ENCODE data around the gene NIM1K. TPM values are rescaled to one million over a fixed set of nuclear protein-coding genes. Genes with fewer than 3 reads are reported as not detected.
"Not testable (repeated sequence)": the region's sequence is repeated elsewhere in the genome, so short reads cannot be mapped to it uniquely, and the experiment has no call there.

NIM1K gene
- total RNA-seq = 0.13 TPM in 1 of 2 replicates, not detected in the other

DNA sequence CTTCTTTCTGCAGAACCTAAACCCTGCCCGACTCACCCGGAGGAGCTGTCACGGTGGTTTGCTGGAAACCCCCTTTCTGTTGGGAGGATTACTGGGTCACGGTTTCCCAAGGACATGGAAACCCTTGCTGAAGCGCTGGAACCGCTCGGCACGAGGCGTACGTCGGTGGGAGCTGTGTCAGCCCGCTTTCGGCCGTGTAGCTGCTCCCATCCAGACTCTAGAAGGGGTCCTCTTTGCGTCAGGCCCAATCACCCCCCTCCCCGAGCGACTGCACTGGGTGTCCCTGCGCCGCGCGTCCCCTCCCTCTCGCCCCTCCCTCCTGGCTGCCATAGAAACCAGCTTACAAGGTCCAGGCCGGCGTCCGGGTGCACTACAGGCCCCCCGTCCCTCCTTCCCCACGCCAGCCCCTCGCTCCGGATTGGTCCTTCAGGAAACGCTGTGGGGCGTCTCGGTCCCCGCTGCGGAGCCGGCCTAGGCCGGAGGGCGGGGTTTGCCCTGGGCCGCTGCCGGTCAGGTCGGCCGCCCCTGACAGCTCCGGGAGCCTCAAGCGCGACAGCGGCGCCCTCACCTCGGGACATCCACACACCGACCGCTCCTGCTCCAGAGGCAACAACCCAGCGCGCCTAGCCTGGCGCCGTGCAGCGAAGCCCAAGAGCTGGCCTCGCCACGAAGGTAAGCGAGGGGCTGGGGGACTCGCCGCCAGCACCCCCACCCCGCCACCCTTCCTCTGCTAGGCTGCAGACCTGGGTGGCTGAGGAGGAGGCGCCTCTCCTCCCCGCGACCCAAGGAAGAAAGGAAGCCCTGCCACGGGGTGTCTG lies at the start of gene NIM1K:
NIM1K (plus strand) TSS at position 486 of the 818 bp plus-strand sequence. CDS start 53,551 bp downstream, outside the sequence.
- peak in 1 of 2 donors; percentile 42 for DNase-seq (ENCODE audit: low read depth in 2 of 2)

DNA sequence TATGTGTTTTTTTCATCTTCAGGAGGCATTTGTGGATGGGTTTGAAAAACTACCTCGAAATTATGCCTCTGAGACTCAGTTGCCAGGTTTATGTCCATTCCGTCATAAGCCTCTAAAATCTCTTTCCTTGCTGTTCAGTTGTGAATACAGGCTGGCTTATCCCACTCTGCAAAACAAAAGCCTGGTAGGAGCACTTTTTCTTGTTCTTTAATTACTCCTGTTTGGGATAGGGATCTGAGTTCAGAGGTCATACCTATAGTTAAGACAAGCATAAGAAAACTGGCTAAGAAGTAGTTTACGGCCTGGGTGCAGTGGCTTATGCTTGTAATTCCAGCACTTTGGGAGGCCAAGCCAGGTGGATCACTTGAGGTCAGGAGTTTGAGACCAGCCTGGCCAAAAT lies 47.0 kb upstream of the NIM1K start:
- no peak for DNase-seq (ENCODE audit: low read depth in 2 of 2)

DNA sequence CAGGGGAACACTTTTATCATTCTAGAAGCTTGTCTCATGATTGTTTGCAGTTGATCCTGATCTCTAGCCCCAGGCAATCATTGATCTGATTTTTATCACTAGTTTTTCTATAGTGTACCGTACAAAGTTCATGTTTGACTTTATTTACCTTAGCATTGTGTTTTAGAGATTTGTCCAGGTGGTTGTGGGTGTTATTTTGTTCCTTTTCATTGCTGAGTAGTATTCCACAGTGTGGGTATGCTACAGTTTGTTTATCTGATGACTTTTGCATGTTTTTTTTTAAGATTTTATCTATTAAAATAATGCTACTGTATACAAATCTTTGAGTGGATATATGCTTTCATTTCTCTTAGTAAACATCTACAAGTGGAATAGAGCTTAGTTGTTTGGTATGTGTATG lies 45.1 kb upstream of the NIM1K start:
- no peak for DNase-seq (ENCODE audit: low read depth in 2 of 2)

DNA sequence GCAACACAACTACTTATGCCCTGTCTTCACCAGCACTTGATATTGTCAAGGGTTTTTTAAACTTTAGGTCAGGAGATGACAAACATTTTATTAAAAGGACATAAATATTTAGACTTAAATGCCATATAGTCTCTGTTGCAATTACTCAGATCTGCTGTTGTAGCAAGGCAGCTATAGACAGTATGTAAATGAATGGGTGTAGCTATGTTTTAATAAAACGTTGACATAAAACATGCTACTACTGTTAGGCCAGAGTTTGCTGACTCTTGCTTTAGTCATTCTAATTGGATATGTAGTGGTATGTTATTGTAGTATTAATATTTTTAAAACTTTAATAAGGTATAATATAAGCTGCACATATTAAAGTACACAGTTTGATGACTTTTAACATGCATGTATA lies 43.6 kb upstream of the NIM1K start:
- DNase-seq (ENCODE audit: low read depth in 2 of 2) = no peak

DNA sequence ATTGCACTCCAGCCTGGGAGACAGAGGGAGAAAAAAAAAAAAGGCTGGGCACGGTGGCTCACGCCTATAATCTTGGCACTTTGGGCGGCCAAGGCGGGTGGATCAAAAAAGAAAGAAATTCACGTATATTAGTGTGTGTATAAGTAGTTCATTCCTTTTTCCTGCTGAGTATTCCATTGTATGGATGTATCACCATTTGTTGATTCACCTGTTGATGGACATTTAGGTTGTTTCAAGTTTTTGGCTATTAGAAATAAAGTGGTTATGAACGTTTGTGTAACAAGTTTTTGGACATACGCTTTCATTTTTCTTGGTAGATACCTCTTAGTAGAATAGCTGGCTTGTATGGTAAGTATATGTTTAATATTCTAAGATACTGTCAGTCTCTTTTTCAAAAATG lies 42.8 kb upstream of the NIM1K start:
- no peak for DNase-seq (ENCODE audit: low read depth in 2 of 2)

DNA sequence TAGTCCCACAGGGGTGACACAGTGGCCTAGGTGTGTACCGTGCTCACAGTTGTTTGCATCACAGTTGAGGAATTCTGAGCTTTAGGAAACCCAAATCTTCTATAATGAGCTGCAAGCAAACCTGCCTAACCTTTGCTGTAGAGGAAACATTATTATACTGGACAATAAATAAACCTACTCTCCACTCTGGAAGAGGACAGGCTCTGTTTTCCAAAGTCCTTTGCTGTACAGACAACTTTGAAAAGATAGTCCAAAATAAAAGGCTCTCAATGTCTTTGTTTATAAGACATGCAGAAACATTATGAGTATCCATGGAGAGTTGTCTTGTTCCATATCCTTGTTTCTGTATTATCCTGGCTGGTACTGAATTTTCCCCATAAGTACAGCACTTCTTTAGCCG lies 42.0 kb upstream of the NIM1K start:
- DNase-seq (ENCODE audit: low read depth in 2 of 2) = no peak

DNA sequence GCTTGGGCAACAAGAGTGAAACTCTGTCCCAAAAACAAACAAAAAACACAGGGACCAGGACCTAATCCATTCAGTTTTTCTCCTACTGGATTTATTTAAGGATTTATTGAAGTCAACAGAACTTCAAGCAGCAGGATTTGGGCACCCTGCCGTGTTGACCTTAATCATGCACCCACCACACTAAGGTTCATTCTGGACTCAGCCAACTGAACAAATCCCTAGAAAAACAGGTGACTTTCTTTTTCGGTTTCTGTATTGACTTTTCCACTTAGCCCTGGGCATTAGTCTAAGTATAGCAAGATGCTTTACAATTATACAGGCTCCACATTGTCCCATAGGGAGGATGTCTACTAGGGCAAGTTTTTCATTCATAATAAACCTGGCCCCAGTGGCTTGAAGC lies 41.3 kb upstream of the NIM1K start:
- no peak for DNase-seq (ENCODE audit: low read depth in 2 of 2)

DNA sequence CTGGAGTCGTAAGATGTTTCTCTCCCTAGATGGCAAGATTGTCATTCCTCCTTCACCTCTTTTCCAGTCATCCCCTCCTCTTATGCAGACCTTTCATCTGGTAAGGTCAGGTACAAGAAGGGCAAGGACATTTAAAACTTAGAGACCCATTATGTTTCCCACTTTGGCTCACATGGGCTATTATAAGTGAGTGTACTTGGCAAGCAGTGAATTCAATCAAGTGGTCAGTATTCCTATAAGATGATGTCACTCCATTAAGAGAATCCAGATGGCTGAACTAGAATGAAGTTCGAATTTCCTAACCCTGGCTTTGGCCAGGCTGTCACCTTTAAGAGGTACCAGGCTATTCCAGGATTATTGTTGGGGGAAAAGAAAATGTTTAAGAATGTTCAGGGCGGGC lies 39.1 kb upstream of the NIM1K start:
- DNase-seq (ENCODE audit: low read depth in 2 of 2) = no peak

DNA sequence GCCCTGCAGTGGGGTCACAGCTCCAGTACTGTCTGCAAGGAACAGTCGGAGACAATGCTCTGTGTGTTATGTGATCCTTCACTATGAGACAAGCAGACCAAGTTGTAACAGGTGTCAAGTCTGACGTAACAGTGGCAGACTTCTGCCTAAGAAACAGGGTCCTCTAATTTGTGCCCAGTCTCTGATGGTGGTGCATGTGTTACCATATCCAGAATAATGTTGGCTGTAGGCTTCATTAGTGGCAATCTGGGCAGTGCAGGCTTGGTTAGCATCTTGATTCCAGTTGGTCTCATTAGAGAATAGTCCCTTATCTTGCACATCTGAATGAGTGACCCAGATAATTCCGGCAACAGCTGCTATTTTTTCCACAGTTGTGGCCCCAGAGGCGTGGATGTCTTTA lies 37.6 kb upstream of the NIM1K start:
- no peak for DNase-seq (ENCODE audit: low read depth in 2 of 2)

DNA sequence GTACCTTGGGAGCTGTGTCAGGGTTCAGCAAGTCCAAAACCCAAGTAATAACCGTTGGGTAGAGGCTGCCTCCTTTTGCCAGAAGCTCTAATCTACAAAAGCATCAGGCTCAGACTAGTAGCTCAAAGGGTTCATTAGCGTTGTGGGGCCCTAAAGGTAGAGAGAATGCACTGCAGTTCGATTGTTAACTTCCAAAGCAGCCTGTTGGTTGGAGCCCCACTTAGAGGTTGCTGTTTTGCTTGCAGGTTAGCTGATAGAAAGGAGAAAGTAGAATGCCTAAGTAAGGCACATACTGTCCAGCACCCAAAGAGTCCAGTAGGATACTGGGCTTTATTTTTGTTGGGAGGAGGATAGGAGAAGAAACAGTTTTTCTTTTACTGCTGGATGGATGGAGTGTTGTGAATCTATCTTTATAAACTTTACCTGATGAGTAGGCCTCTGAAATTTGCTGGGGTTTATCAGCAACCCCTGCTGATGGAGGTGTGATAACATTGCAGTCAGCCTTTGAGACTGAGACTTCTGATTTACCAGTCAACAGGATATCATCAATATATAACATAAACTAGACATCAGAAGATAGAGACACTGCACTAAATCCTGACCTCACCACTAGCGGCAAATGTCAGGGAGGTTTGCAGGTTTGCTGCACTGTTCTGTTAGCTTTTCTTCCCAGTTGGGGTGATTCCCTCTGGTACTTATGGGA lies 36.5 kb upstream of the NIM1K start:
- DNase-seq (ENCODE audit: low read depth in 2 of 2) = no peak

DNA sequence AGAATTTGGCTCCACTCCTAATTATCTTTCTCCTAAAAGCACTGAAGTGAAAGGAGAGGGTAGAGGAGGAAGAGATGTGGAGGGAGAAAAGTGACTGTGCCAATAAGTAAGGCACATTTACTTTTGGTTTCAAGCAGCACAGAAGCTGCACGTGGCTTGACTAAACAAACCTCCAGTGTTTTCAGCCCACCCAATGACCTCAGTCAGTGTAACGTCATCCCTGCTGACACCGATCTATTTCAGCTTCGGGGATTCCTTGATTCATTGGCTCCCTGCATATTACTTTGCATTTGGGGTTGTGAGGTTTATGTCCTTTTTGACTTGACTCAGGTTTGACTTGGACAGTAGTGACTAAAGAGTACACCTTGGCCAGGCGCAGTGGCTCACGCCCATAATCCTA lies 35.6 kb upstream of the NIM1K start:
- no peak for DNase-seq (ENCODE audit: low read depth in 2 of 2)

DNA sequence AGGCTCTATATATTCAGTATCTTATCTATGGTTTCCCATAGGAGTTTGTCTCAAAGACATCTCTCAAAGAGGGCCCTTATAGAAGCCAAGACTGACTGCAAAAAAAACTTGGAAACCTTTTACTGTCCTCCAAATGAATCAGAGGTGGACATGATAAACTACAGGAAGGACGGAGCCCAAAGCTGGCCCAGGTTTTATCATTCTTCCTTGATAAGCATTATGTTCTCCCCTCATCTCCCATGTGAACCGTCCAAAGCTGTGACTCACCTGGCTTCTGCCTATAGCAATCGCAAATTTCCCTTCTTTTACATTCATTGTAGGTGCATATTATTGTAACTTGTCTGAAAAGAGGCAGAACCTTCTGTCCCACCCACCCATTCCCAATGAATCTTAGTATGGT lies 35.0 kb upstream of the NIM1K start:
- no peak for DNase-seq (ENCODE audit: low read depth in 2 of 2)

DNA sequence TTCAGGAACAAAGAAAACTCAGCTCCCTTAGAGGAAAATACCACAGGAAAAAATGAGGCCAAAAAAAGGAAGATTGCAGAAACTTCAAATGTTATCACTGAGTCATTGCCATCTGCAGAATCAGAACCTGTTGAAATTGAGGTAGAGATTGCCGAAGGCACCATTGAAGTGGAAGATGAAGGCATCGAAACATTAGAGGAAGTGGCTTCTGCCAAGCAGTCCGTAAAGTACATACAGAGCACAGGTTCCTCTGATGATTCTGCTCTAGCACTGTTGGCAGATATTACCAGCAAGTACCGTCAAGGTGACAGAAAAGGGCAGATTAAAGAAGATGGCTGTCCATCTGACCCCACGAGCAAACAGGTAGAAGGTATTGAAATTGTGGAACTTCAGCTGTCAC lies 30.8 kb upstream of the NIM1K start:
- DNase-seq (ENCODE audit: low read depth in 2 of 2) = no peak

DNA sequence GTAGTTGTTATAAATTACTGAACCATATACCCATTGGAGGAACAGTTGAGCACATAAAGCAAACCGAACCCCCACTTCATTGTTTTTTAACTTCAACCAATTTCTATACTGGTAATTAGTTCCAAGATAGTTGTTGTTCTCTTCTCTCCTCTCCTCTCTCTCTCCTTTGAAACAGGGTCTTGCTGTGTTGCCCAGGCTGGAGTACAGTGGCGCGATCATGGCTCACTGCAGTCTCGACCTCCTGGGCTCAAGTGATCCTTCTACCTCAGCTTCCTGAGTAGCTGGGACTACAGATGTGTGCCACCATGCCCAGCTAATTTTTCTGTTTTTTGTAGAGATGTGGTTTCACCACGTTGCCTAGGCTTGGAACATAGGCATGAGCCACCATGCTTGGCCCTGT lies 27.2 kb upstream of the NIM1K start:
- not testable (repeated sequence) for DNase-seq (ENCODE audit: low read depth in 2 of 2)

DNA sequence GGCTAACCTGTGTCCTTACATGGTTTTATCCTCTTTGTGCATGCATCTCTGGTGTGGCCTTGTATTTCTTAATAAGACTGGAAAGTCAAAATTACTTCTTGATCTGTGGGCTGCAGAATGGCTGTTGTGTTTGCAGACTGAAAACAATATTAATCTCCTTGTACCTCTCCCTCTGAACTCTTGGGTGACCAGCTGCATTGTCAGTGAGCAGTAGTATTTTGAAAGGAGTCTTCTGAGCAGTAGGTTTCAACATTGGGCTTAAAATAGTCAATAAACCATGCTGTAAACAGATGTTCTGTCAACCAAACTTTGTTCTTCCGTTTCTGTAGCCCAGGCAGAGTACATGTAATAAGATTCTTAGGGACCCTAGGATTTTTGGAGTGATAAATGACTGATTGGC lies 26.7 kb upstream of the NIM1K start:
- no peak for DNase-seq (ENCODE audit: low read depth in 2 of 2)

DNA sequence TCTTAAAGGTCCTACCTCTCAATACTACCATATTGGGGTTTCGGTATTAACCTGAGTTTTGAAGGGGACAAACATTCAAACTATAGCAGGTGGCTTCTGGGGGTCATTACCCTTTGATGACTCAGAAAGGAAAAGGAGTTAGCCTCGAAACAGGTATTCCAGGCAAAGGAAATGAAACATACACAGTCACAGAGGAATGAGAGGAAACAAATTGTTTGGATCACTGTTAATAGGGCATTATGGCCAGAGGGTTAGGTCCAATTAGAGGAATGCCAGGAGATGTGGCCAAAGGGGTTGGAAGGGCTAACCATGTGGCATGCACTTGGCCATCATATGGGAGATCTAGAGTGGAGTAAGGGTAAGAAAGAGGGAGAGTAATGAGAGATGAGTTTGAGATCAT lies 23.9 kb upstream of the NIM1K start:
- peak in 1 of 2 donors; percentile 30 for DNase-seq (ENCODE audit: low read depth in 2 of 2)

DNA sequence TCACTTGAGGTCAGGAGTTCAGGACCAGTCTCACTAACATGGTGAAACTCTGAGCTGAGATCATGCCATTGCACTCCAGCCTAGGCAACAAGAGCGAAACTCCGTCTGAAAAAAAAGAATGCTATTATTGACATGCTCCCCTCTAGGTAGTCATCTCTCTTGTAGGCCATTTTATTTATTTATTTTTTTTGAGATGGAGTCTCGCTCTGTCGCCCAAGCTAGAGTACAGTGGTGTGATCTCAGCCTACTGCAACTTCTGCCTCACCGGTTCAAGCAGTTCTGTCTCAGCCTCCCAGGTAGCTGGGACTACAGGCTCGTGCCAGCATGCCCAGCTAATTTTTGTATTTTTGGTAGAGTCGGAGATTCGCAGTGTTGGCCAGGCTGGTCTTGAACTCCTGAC lies 20.6 kb upstream of the NIM1K start:
- DNase-seq (ENCODE audit: low read depth in 2 of 2) = no peak

DNA sequence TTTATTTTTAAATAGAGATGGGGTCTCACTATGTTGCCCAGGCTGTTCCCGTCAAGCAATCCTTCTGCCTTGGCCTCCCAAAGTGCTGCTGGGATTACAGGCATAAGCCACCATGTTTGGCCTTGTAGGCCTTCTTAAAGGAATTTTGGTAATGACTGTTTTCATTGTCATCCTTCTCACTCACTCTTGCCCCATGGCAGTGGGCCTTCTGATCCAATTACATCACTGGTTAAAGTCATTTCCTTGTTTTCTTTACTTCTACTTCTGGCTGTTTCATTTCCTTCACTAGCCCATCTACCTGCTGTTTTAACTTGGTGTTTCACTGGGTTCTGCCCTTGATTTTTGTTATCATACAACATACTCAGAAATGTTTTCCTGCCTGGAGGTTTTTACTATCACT lies 20.1 kb upstream of the NIM1K start:
- DNase-seq (ENCODE audit: low read depth in 2 of 2) = no peak

DNA sequence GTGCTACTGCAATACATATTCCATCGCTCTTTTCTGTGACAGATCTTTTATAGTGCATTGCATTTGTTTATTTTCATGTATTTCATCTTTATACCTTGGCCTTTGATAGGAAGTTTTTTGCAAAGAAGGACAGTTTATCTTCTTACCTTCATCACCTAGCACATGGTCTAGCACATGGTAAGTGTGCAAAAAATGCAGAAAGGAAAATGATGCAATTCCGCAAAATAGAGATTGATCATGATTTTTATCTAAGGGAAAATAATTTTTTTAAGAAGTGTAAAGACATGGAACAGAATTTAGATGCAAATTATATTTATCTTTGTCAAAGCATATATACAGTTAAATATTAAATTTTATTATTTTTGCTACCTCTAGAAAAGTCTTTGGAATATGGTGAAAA lies 19.2 kb upstream of the NIM1K start:
- no peak for DNase-seq (ENCODE audit: low read depth in 2 of 2)

DNA sequence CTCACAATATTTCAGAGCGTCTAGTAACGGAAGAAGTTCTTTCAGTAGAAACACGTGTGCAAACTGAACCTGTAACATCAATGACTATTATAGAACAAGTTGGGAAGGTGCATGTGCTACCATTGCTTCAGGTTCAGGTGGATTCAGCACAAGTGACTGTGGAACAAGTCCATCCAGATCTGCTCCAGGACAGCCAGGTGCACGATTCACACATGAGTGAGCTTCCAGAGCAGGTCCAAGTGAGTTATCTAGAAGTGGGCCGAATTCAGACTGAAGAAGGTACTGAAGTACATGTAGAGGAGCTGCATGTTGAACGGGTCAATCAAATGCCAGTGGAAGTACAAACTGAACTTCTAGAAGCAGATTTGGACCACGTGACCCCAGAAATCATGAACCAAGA lies 17.4 kb upstream of the NIM1K start:
- DNase-seq (ENCODE audit: low read depth in 2 of 2) = no peak

DNA sequence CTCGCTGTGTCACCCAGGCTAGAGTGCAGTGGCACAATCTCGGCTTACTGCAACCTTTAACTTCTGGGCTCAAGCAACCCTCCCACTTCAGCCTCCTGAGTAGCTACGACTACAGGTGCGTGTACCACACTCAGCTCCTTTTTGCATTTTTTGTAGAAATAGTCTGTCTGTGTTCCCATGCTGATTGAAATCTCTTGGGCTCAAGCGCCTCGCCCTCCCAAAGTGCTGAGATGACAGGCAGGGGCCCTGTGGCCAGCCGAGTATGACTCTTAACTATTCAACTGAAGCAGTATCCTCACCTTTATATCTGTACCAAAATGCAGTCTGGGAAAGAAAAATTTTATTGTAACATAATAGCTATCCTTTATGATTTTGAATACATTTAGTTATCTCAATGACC lies 12.2 kb upstream of the NIM1K start:
- no peak for DNase-seq (ENCODE audit: low read depth in 2 of 2)

DNA sequence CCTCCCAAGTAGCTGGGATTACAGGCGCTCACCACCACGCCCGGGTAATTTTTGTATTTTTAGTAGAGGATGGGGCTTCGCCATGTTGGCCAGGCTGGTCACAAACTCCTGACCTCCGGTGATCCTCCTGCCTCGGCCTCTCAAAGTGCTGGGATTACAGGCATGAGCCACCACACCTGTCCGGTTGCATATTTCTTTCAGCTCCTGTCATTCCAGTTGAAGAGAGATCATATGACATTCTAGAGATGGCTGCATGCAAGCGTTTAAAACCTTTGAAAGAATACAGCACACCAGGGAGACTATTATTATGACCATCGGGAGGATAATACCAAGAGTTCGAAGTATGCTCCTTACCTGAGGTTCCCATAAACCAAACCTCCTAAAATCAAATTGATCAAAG lies 9.6 kb upstream of the NIM1K start:
- DNase-seq (ENCODE audit: low read depth in 2 of 2) = no peak

DNA sequence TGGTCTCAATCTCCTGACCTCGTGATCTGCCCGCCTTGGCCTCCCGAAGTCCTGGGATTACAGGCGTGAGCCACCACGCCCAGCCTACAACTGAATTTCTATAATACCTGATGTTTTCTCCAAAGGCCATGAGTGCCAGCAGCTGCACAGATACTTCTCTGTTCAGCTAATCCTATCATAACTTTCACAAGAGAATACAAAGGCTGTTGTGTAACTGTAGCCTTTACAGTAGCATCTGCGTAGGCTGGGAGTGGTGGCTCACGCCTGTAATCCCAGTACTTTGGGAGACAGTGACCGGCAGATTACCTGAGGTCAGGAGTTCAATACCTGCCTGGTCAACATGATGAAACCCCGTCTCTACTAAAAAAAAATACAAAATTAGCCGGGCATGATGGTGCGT lies 8.9 kb upstream of the NIM1K start:
- not testable (repeated sequence) for DNase-seq (ENCODE audit: low read depth in 2 of 2)

Data from dermis microvascular lymphatic vessel endothelial cell (primary cell).